GM12878 (cell line): ENCODE data around the gene PALLD. TPM values are rescaled to one million over a fixed set of nuclear protein-coding genes. Genes with fewer than 3 reads are reported as not detected.

ENCODE experiments used
- ATAC-seq: fragments of 200-7000 bp; cut with Tn5 transposase; 3 replicates; pipeline ENCODE4 v1.9.1; 2020; ENCODE audit warnings: mild to moderate bottlenecking, moderate library complexity
- BruUV-seq: library from RNA; stranded (reverse); fragments of 400-500 nt; replicated peaks from 2 replicates; lab custom pipeline; 2021; lab: Mats Ljungman, UMichigan
- CTCF ChIA-PET: fragments of 300-600 bp; sonication (Branson Sonifier 250); formaldehyde crosslinking; extraction: SDS; loops from one replicate; lab custom pipeline; 2021; ENCODE audit warnings: inconsistent platforms; lab: Yijun Ruan, JAX
- POLR2A ChIA-PET: fragments of 350-600 bp; formaldehyde crosslinking; extraction: SDS; loops from one replicate; lab custom pipeline; 2021; ENCODE audit warnings: inconsistent platforms; lab: Charles Lee
- RAD21 ChIA-PET: fragments of 300-600 bp; sonication (Branson Sonifier 250); formaldehyde crosslinking; loops from one replicate; lab custom pipeline; 2023; ENCODE audit warnings: antibody characterized with exemption; ENCODE audit not compliant: unreplicated experiment; lab: Charles Lee
- SMC1A ChIA-PET: fragments of 300-600 bp; sonication (Branson Sonifier 250); formaldehyde crosslinking; loops from one replicate; lab custom pipeline; 2023; ENCODE audit not compliant: unreplicated experiment, uncharacterized antibody; lab: Charles Lee
- DNase-seq: peaks from one replicate; pipeline ENCODE4 v3.0.0-alpha.2; 2011; ENCODE audit warnings: low read depth, low spot score
- FAIRE-seq: peaks from 3 replicates; lab custom pipeline; 2011; peaks lifted over from hg19 to GRCh38; lab: Jason Lieb, UNC
- H2AFZ ChIP-seq: 2 replicates; pipeline ENCODE4 v1.6.0; 2011; ENCODE audit warnings: low read depth, low read length, control low read depth; ENCODE audit not compliant: control insufficient read depth
- H3K27ac ChIP-seq: 2 replicates; pipeline ENCODE4 v1.5.1; 2011; ENCODE audit warnings: control low read depth; ENCODE audit not compliant: control insufficient read depth, insufficient read depth
- H3K27me3 ChIP-seq, 2 experiments: replicated peaks in 1 of 2; 2 replicates each; pipeline versions ENCODE4 v1.6.0 to v1.6.1; 2011; ENCODE audit warnings: low read length in 1 of 2; ENCODE audit not compliant: control insufficient read depth in 2 of 2, insufficient read depth in 2 of 2
- H3K36me3 ChIP-seq, 2 experiments: 2 replicates each; pipeline ENCODE4 v1.5.1; 2011; ENCODE audit warnings: low read length in 1 of 2; ENCODE audit not compliant: control insufficient read depth in 2 of 2, insufficient read depth in 2 of 2
- H3K4me1 ChIP-seq: 2 replicates; pipeline ENCODE4 v1.6.1; 2011; ENCODE audit warnings: mild to moderate bottlenecking, low read length, moderate library complexity, mixed read lengths; ENCODE audit not compliant: control insufficient read depth, insufficient read depth
- H3K4me2 ChIP-seq: 2 replicates; pipeline ENCODE4 v1.6.0; 2011; ENCODE audit warnings: control low read depth; ENCODE audit not compliant: control insufficient read depth, insufficient read depth
- H3K4me3 ChIP-seq: fragments of 200-600 bp; sonication (generic); 2 replicates; pipeline ENCODE4 v1.5.1; 2016
- H3K79me2 ChIP-seq: 2 replicates; pipeline ENCODE4 v1.6.0; 2011; ENCODE audit warnings: low read length; ENCODE audit not compliant: control insufficient read depth, insufficient read depth
- H3K9ac ChIP-seq: 2 replicates; pipeline ENCODE4 v1.8.0; 2011; ENCODE audit warnings: low read length, control low read depth, mixed read lengths; ENCODE audit not compliant: control insufficient read depth, insufficient read depth
- H3K9me3 ChIP-seq: replicated peaks from 3 replicates; pipeline ENCODE4 v1.5.1; 2011; ENCODE audit warnings: mild to moderate bottlenecking, low read length; ENCODE audit not compliant: control insufficient read depth, insufficient read depth
- H4K20me1 ChIP-seq: 2 replicates; pipeline ENCODE4 v1.6.0; 2011; ENCODE audit not compliant: control insufficient read depth, insufficient read depth
- BCL3 ChIP-seq: IDR thresholded peaks from 2 replicates; pipeline ENCODE4 v1.6.1; 2011; ENCODE audit warnings: borderline replicate concordance, low read depth, mild to moderate bottlenecking, moderate library complexity, low read length; ENCODE audit not compliant: insufficient read depth, poor library complexity, severe bottlenecking
- CREM ChIP-seq: IDR thresholded peaks from 2 replicates; pipeline ENCODE4 v1.6.1; 2014; ENCODE audit warnings: antibody characterized with exemption, low read depth
- IKZF1 ChIP-seq: fragments of 450-650 bp; conservative IDR thresholded peaks from 2 replicates; pipeline ENCODE4 v1.6.1; 2017; ENCODE audit warnings: antibody characterized with exemption, mild to moderate bottlenecking
- SMC3 ChIP-seq: IDR thresholded peaks from 2 replicates; pipeline ENCODE4 v1.6.1; 2011; ENCODE audit warnings: low read length, improper control_type of control experiment, borderline replicate concordance
- ZNF217 ChIP-seq: fragments of 450-650 bp; IDR thresholded peaks from 2 replicates; pipeline ENCODE4 v1.6.1; 2017; ENCODE audit warnings: antibody characterized with exemption, mild to moderate bottlenecking
- WGBS: methylation state at CpG from one replicate; pipeline ENCODE4 v1.1.6; 2016; ENCODE audit warnings: low lambda C conversion rate; ENCODE audit not compliant: insufficient replicate concordance, insufficient coverage; ENCODE audit errors: missing lambda C conversion rate; 5-methylcytosine and 5-hydroxymethylcytosine counted together
- in situ Hi-C: fragments of 300-500 bp; cut with MboI; formaldehyde crosslinking; loops from 9 replicates; pipeline ENCODE4 v1.14.3; 2018; ENCODE audit warnings: mixed read lengths
- intact Hi-C: fragments of 100-400 bp; cut with micrococcal nuclease; formaldehyde crosslinking; loops from one replicate; pipeline ENCODE4 v1.14.2; 2022; ENCODE audit not compliant: unreplicated experiment
- polyA plus RNA-seq, 11 experiments: library from polyadenylated mRNA; depleted of rRNA in 4 of 11; unstranded in 6 of 11; stranded (reverse) in 5 of 11; fragments of >200 nt; fragmentation: Nextera tagmentation in 4 of 11; fragmentation: Illumina TruSeq in 1 of 11; extraction: Ambion mirVana in 4 of 11; extraction: Trizol in 1 of 11; gene quantifications; 1 replicate in 1 of 11; 2 replicates in 10 of 11; pipeline versions ENCODE4 v1.2.1 to v1.2.3, GENCODE V29; 2011 to 2016; ENCODE audit warnings: inconsistent platforms in 2 of 11, missing spikeins in 2 of 11, low read depth in 1 of 11
- total RNA-seq, 4 experiments: library from RNA; depleted of rRNA in 3 of 4; stranded (reverse); fragments of >200 nt in 3 of 4; fragmentation: Illumina TruSeq in 1 of 4; extraction: Trizol in 1 of 4; gene quantifications; 2 replicates each; pipeline versions ENCODE4 v1.2.1 to v1.2.3, GENCODE V29; 2013 to 2021

Gene PALLD
- total and polyA plus RNA-seq, 10 of the 15 experiments (the other 5 are each of a cell fraction or from before 2014, with no cell fraction given): 1.0 to 7.7 (median 1.7) TPM

DNA sequence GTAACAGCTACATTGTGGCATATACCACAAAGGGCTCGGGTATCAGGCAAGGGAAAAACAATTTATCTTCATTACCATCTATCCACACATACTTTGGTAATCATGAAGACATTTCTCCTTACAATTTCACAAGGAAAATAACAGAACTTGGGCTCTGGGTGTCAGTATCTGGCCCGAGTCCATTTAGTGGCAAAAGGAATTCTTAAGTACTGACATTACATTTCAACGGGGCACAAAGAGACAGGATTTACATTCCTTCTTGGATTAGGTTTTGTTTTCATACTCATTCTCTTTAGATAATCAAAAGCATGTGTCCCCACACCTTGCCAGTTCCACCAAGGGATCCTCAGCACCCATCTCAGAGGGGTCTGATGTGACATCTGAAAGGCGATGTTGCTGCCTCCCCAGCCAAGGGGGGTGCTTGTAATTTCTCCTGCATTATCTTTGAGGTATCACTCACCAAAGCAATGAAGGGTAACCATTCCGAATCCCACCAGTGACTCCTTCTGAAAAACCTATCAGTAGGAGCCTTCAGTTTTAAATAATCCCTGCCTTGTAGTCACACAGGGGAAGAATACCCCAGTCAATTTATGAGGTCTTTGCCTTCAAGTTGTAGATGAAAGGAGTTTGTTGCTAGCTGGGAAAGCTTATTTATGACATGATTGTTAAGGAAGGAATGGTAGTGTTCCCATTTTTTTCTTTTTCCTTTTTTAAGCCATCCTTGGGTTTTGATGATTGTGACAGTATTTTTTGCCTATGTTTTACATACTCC is 118.6 kb downstream of the PALLD start:
- Histone ChIP-seq H3K4me2 (no peak overlapping the region), H3K9ac (no peak overlapping the region), H4K20me1 (no peaks in the 10 kb centered on the region), H3K4me1 (no peaks in the 10 kb centered on the region), H3K79me2 (no peaks in the 10 kb centered on the region), H3K27ac (no peak overlapping the region), H3K9me3 (no peaks in the 10 kb centered on the region), H3K27me3 (no peaks in the 10 kb centered on the region; a peak in 1 of 4 replicates), H2AFZ (no peak overlapping the region), H3K4me3 (no peak overlapping the region), H3K36me3 (no peaks in the 10 kb centered on the region)
- CTCF ChIA-PET: interaction anchor here (0.6 kb wide), 1 partner anchor 427 kb away, joined by 3 read pairs; no protein-coding TSS in a partner anchor
- FAIRE-seq (no peak), ATAC-seq (no peak), DNase-seq (no peak)
- intact Hi-C loops (no loop called here), in situ Hi-C loops (no loop called here)
- RAD21 ChIA-PET: no interaction called here
- POLR2A ChIA-PET: no interaction called here
- no TSS peak for BruUV-seq
- 13% methylated on average over 5 of the region's 5 CpGs for WGBS
- no peak for TF ChIP-seq IKZF1
- no peak for TF ChIP-seq SMC3
- no peak for TF ChIP-seq CREM
- TF ChIP-seq BCL3: no peak
- no peak for TF ChIP-seq ZNF217
- SMC1A ChIA-PET: no interaction called here
